Astrocyte (in vitro differentiated cells and primary cell): ENCODE measurements around the gene BCKDHB.

Experiments used
- EZH2 ChIP-seq: IDR thresholded peaks from 2 replicates; pipeline ENCODE4 v1.6.1; 2012; ENCODE audit warnings: mild to moderate bottlenecking, low read length, inconsistent platforms; ENCODE audit not compliant: insufficient read depth
- TF ChIP-seq, protein P1 (sequence below): IDR thresholded peaks from 2 replicates; pipeline ENCODE4 v1.5.1; 2011; ENCODE audit warnings: low read depth, mild to moderate bottlenecking, inconsistent platforms, low read length, moderate library complexity; ENCODE audit not compliant: insufficient read depth

DNA sequence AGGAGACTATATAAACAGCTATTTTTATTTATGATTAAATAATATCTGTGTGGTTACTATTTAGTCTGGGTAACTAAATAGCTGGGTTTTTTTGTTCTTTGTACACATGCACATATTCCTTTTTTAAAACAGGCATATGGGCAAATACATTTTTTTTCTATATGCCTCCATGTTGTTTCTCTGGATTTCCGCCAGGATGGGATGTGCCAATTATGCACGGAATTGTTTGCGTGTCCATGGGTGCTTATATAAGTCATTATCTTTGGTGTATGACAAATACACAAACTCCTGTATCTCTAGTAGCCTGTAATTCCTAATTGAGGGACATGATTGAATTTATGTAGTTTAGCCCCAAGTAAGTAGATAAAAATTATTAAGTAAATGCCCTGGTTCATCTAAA lies 226.9 kb downstream of the BCKDHB start:
- TF ChIP-seq, protein P1, sequence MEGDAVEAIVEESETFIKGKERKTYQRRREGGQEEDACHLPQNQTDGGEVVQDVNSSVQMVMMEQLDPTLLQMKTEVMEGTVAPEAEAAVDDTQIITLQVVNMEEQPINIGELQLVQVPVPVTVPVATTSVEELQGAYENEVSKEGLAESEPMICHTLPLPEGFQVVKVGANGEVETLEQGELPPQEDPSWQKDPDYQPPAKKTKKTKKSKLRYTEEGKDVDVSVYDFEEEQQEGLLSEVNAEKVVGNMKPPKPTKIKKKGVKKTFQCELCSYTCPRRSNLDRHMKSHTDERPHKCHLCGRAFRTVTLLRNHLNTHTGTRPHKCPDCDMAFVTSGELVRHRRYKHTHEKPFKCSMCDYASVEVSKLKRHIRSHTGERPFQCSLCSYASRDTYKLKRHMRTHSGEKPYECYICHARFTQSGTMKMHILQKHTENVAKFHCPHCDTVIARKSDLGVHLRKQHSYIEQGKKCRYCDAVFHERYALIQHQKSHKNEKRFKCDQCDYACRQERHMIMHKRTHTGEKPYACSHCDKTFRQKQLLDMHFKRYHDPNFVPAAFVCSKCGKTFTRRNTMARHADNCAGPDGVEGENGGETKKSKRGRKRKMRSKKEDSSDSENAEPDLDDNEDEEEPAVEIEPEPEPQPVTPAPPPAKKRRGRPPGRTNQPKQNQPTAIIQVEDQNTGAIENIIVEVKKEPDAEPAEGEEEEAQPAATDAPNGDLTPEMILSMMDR, result no peak
- TF ChIP-seq EZH2, result no peak
